ENCODE measurements around the gene LINC01488.

The LINC01488 gene

DNA sequence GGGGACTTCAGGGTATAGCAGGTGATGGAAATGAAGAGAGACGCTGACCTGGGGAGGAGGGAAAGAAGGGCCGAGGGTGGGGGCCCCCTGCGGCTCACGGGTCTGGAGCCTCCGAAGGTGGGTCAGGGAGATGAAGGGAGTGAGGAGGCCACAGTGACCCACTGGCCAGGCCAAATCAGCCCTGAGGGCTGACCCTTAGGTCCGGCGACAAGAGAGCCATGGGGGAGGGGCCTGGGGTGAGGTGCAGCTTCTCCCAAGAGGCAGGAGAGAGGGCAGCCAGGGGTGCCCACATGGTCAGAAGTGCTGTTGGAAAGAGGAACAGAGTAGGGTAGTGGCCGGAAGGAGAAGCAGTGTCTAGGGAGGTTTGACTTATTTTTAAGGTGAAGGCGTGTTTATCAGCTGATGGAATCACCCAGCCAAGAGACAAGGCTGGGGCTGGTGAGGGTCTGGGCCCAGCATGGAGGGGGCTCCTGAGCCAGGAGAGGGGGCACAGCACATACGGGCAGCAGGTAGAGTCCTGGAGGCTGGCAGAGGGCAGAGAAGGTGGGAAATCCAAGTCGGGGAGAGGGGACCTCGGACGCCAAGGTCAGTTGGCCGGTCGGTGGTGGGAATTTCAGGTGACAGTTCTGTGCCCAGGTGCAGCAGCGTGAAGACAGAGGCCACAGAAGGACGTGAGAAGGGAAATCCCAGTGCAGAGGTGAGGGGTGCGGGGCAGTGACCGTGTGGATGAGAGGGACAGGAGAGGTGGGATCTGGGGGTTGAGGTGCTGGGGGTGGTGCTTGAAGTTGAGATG, 49.0 kb downstream of the LINC01488 start:
- Histone ChIP-seq H3K4me3 (ENCODE audit: low read depth, low read length) (no peak overlapping the region), H3K4me1 (no peaks in the 10 kb centered on the region), H3K27me3 (no peaks in the 10 kb centered on the region), H3K9me3 (no peaks in the 10 kb centered on the region), H3K36me3 (no peaks in the 10 kb centered on the region)
- TF ChIP-seq, protein P1, sequence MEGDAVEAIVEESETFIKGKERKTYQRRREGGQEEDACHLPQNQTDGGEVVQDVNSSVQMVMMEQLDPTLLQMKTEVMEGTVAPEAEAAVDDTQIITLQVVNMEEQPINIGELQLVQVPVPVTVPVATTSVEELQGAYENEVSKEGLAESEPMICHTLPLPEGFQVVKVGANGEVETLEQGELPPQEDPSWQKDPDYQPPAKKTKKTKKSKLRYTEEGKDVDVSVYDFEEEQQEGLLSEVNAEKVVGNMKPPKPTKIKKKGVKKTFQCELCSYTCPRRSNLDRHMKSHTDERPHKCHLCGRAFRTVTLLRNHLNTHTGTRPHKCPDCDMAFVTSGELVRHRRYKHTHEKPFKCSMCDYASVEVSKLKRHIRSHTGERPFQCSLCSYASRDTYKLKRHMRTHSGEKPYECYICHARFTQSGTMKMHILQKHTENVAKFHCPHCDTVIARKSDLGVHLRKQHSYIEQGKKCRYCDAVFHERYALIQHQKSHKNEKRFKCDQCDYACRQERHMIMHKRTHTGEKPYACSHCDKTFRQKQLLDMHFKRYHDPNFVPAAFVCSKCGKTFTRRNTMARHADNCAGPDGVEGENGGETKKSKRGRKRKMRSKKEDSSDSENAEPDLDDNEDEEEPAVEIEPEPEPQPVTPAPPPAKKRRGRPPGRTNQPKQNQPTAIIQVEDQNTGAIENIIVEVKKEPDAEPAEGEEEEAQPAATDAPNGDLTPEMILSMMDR (IDR thresholded peaks at IDR 0.05; ENCODE audit: low read depth, low read length), result no peak
- no peak for DNase-seq

DNA sequence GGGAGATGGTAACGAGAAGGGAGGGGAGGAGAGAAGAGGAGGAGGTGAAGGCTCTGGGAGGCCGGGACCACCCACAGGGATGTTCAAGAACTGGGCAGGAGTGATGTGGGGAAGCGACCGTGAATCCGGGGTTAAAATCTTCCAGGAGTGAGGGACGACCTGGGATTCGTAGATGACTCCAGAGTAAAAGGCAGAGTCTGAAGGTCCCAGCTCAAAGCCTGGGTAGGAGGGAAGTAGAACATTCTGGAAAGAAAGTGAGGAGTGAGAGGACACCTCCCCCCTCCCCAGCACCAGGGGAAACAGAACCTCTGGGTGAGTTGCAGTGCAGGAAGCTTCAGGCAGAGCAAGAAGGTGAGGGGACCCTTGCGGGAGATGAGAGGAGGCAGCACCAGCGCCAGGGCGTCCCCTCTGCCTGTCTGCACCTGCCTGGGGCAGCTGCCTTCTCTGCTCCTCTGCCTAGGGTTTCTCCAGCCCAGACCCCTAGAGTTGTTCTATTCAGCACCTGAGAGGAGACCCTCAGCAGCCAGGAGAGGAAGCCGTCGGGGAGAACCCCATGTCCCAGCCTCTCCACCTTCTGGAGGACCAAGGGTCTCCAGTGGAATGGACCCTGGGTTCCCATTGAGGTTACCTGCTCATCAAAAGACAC, 49.7 kb downstream of the LINC01488 start:
- H3K4me1 ChIP-seq, result no peaks in the 10 kb centered on the region
- no peak overlapping the region for H3K4me3 ChIP-seq (ENCODE audit: low read depth, low read length)
- no peaks in the 10 kb centered on the region for H3K27me3 ChIP-seq
- H3K36me3 ChIP-seq, result no peaks in the 10 kb centered on the region
- DNase-seq, result no peak
- no peaks in the 10 kb centered on the region for H3K9me3 ChIP-seq
- TF ChIP-seq, protein P1 (IDR thresholded peaks at IDR 0.05; ENCODE audit: low read depth, low read length), result no peak

DNA sequence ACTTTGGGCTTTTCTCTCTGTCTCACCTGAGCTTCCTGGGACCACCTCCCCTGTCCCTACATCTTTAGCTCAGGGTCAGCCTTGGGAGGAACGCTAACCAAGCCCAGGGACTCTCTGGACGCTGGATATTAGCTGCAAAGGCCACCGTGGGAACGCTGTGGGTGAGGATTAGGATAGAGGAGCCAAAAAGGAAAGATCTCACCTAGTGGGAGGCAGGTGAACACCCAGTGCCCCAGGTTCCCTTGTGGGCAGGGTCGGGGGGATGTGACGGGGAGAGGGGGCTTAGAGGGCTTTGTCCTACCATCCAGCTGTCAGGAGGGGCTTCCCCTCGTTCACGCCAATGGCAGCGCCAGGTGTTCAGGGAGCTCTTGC, 50.2 kb downstream of the LINC01488 start:
- H3K36me3 ChIP-seq, result no peaks in the 10 kb centered on the region
- no peaks in the 10 kb centered on the region for H3K4me1 ChIP-seq
- TF ChIP-seq, protein P1 (IDR thresholded peaks at IDR 0.05; ENCODE audit: low read depth, low read length), result no peak
- no peaks in the 10 kb centered on the region for H3K27me3 ChIP-seq
- H3K9me3 ChIP-seq, result no peaks in the 10 kb centered on the region
- H3K4me3 ChIP-seq (ENCODE audit: low read depth, low read length), result no peak overlapping the region
- no peak for DNase-seq

DNA sequence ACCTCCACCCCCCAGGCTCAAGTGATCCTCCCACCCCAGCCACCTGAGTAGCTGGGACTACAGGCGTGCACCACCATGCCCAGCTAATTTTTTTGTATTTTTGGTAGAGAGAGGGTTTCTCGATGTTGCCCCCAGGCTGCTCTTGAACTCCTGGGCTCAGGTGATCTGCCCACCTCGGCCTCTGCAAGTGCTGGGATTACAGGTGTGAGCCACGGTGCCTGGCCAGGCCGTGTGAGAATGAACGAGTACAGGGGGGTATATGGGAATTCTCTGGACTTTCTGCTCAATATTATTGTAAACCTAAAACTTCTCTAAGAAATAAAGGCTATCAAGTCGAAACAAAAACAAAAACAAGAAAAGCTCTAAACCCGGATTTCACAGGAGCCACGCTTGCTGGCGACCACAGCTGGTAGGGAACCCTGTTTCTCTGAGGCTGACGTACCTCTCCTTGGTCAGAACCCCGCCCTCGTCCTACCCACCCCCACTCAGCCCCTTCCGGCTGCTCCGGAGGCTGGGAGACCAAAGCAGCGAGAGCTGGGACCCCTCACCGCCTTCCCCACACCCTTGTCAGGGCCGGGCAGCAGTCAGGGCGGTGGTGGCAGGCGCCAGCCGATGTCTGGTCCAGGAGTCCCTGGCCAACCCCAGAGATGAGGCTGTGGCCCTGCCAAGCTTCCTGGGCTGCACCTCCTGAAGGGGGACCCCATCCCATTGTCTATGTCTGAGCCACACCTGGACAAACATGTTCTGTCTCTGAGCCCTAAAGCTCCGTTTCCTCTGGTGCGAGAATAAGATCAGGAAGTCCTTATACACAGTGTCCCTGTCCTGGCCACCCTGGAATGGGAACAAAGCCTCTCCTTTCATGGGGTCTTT, 52.1 kb downstream of the LINC01488 start:
- no peaks in the 10 kb centered on the region for H3K36me3 ChIP-seq
- TF ChIP-seq, protein P1 (IDR thresholded peaks at IDR 0.05; ENCODE audit: low read depth, low read length), result no peak
- no peaks in the 10 kb centered on the region for H3K27me3 ChIP-seq
- no peaks in the 10 kb centered on the region for H3K9me3 ChIP-seq
- no peak for DNase-seq
- no peak overlapping the region for H3K4me3 ChIP-seq (ENCODE audit: low read depth, low read length)
- H3K4me1 ChIP-seq, result no peaks in the 10 kb centered on the region

DNA sequence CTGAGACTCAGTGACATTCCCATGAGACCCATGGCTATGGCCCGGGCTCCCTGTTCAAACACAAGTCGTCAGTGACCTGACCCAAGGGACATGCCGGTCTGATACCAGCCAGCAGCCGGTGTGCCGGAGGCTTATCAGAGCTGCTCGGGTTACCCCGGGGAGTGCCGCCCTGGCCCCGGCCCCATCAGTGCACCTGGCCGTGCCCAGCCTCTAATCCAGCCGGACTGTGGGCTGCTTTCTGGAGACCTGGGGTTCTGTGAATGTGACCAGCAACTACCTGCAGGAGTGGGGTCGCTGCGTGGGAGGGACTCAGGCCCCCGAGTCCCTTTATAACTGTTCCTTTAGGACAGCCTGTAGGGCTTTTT, 52.7 kb downstream of the LINC01488 start:
- Histone ChIP-seq H3K36me3 (no peaks in the 10 kb centered on the region), H3K9me3 (no peaks in the 10 kb centered on the region), H3K27me3 (no peaks in the 10 kb centered on the region), H3K4me1 (no peaks in the 10 kb centered on the region), H3K4me3 (ENCODE audit: low read depth, low read length) (no peak overlapping the region)
- TF ChIP-seq, protein P1 (IDR thresholded peaks at IDR 0.05; ENCODE audit: low read depth, low read length), result no peak
- DNase-seq, result peak; percentile 61
